ENCODE data around the gene COG8. TPM values are rescaled to one million over a fixed set of nuclear protein-coding genes. Genes with fewer than 3 reads are reported as not detected.

Gene COG8
- total RNA-seq, 1 donor from 2014 or later: 57.3 TPM

- H3K27me3 Mint-ChIP-seq: no peaks in the 10 kb centered on the region
- no peak for TF ChIP-seq CTCF (conservative IDR thresholded peaks at IDR 0.05)
- peaks cover 16% of the 10 kb centered on the region for H3K36me3 Mint-ChIP-seq
Measured at GRCh38 chr16:69318911-69319289, 20.5 kb downstream of the COG8 start.

GRCh38 chr16:69318177-69318910 lies 21.0 kb downstream of the COG8 start:
- H3K27me3 Mint-ChIP-seq: no peaks in the 10 kb centered on the region
- no peak overlapping the region for H3K4me3 Mint-ChIP-seq
- H3K4me1 Mint-ChIP-seq (ENCODE audit: unreplicated experiment): peaks cover 5% of the 10 kb centered on the region
- H3K9me3 Mint-ChIP-seq: no peaks in the 10 kb centered on the region
- H3K36me3 Mint-ChIP-seq: peaks cover 17% of the 10 kb centered on the region
- no peak overlapping the region for H3K27ac Mint-ChIP-seq
- no peak for DNase-seq (ENCODE audit: extremely low spot score, unreplicated experiment)
- no peak for TF ChIP-seq CTCF (conservative IDR thresholded peaks at IDR 0.05)

More at GRCh38 chr16:69318911-69319289, 20.5 kb downstream of the COG8 start:
- no peak overlapping the region for H3K4me3 Mint-ChIP-seq
- DNase-seq (ENCODE audit: extremely low spot score, unreplicated experiment): no peak
- H3K27ac Mint-ChIP-seq: peak overlapping the region; percentile 23
- no peaks in the 10 kb centered on the region for H3K9me3 Mint-ChIP-seq
- H3K4me1 Mint-ChIP-seq (ENCODE audit: unreplicated experiment): no peaks in the 10 kb centered on the region

- Mint-ChIP-seq H3K27me3 (no peaks in the 10 kb centered on the region), H3K9me3 (no peaks in the 10 kb centered on the region), H3K36me3 (peaks cover 13% of the 10 kb centered on the region), H3K4me3 (no peak overlapping the region), H3K4me1 (ENCODE audit: unreplicated experiment) (peaks cover 13% of the 10 kb centered on the region), H3K27ac (no peak overlapping the region)
- no peak for TF ChIP-seq CTCF (conservative IDR thresholded peaks at IDR 0.05)
- no peak for DNase-seq (ENCODE audit: extremely low spot score, unreplicated experiment)
Measured at GRCh38 chr16:69316595-69317034, 22.7 kb downstream of the COG8 start.

GRCh38 chr16:69315486-69316311 lies 23.7 kb downstream of the COG8 start:
- Mint-ChIP-seq H3K4me3 (no peak overlapping the region), H3K27me3 (no peaks in the 10 kb centered on the region), H3K9me3 (no peaks in the 10 kb centered on the region), H3K36me3 (peaks cover 7% of the 10 kb centered on the region), H3K27ac (no peak overlapping the region), H3K4me1 (ENCODE audit: unreplicated experiment) (peaks cover 14% of the 10 kb centered on the region)
- no peak for TF ChIP-seq CTCF (conservative IDR thresholded peaks at IDR 0.05)
- no peak for DNase-seq (ENCODE audit: extremely low spot score, unreplicated experiment)

GRCh38 chr16:69314534-69314933 lies 24.8 kb downstream of the COG8 start:
- no peak for DNase-seq (ENCODE audit: extremely low spot score, unreplicated experiment)
- no peaks in the 10 kb centered on the region for H3K9me3 Mint-ChIP-seq
- peaks cover 19% of the 10 kb centered on the region for H3K4me1 Mint-ChIP-seq (ENCODE audit: unreplicated experiment)
- no peak overlapping the region for H3K4me3 Mint-ChIP-seq
- peaks cover 6% of the 10 kb centered on the region for H3K36me3 Mint-ChIP-seq
- no peaks in the 10 kb centered on the region for H3K27me3 Mint-ChIP-seq
- no peak overlapping the region for H3K27ac Mint-ChIP-seq
- TF ChIP-seq CTCF (conservative IDR thresholded peaks at IDR 0.05): no peak

Data from type B pancreatic cell (in vitro differentiated cells).